IMR-90 (cell line): ENCODE measurements around the gene STMN3.

ENCODE experiments used
- BHLHE40 ChIP-seq: fragments of 150-350 bp; IDR thresholded peaks from 2 replicates; pipeline ENCODE4 v1.6.1; 2016; ENCODE audit warnings: mild to moderate bottlenecking, low read depth, low read length
- CEBPB ChIP-seq: IDR thresholded peaks from 2 replicates; pipeline ENCODE4 v1.6.1; 2012; ENCODE audit warnings: low read depth, low read length, improper control_type of control experiment
- FOS ChIP-seq: fragments of 150-350 bp; IDR thresholded peaks from 2 replicates; pipeline ENCODE4 v1.6.1; 2016; ENCODE audit warnings: low read depth, low read length
- MAFK ChIP-seq: IDR thresholded peaks from 2 replicates; pipeline ENCODE4 v1.6.1; 2012; ENCODE audit warnings: low read depth, low read length, improper control_type of control experiment
- MAZ ChIP-seq: IDR thresholded peaks from 2 replicates; pipeline ENCODE4 v1.6.1; 2012; ENCODE audit warnings: low read depth, mild to moderate bottlenecking, low read length, improper control_type of control experiment, moderate library complexity, borderline replicate concordance
- MXI1 ChIP-seq: IDR thresholded peaks from 2 replicates; pipeline ENCODE4 v1.6.1; 2012; ENCODE audit warnings: low read depth, mild to moderate bottlenecking, low read length, moderate library complexity, borderline replicate concordance
- NFE2L2 ChIP-seq: fragments of 150-350 bp; IDR thresholded peaks from 2 replicates; pipeline ENCODE4 v1.6.1; 2016; ENCODE audit warnings: low read depth, mild to moderate bottlenecking, low read length
- POLR2A ChIP-seq: IDR thresholded peaks from 2 replicates; pipeline ENCODE4 v1.6.1; 2012; ENCODE audit warnings: mild to moderate bottlenecking, low read depth, low read length
- RAD21 ChIP-seq: IDR thresholded peaks from 2 replicates; pipeline ENCODE4 v1.6.1; 2012; ENCODE audit warnings: low read length, improper control_type of control experiment
- RCOR1 ChIP-seq: IDR thresholded peaks from 2 replicates; pipeline ENCODE4 v1.6.1; 2012; ENCODE audit warnings: mild to moderate bottlenecking, low read length, improper control_type of control experiment; ENCODE audit not compliant: insufficient replicate concordance
- RFX5 ChIP-seq: IDR thresholded peaks from 2 replicates; pipeline ENCODE4 v1.8.0; 2012; ENCODE audit warnings: low read depth, mild to moderate bottlenecking, low read length, moderate library complexity
- SMC3 ChIP-seq: fragments of 150-350 bp; IDR thresholded peaks from 2 replicates; pipeline ENCODE4 v1.6.1; 2016; ENCODE audit warnings: low read depth, mild to moderate bottlenecking, antibody characterized with exemption, low read length, moderate library complexity
- TF ChIP-seq, protein P1 (sequence below): conservative IDR thresholded peaks from 2 replicates; pipeline ENCODE4 v1.5.1; 2012; ENCODE audit warnings: mild to moderate bottlenecking, low read depth, low read length, improper control_type of control experiment

DNA sequence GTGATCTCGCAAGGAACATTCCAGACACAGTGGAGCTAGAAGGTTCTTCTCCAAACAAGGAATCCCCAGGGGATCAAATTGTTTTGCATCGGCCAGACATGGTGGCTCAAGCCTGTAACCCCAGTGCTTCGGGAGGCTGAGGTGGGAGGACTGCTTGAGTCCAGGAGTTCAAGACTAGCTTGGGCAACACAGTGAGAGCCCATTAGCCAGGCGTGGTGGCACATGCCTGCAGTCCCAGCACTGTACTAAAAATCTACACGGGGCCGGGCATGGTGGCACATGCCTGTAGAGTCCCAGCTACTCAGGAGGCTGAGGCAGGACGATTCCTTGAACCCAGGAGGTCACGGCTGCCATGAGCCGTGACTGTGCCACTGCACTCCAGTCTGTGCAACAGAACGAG, 41.6 kb downstream of the STMN3 start:
- TF ChIP-seq, protein P1, sequence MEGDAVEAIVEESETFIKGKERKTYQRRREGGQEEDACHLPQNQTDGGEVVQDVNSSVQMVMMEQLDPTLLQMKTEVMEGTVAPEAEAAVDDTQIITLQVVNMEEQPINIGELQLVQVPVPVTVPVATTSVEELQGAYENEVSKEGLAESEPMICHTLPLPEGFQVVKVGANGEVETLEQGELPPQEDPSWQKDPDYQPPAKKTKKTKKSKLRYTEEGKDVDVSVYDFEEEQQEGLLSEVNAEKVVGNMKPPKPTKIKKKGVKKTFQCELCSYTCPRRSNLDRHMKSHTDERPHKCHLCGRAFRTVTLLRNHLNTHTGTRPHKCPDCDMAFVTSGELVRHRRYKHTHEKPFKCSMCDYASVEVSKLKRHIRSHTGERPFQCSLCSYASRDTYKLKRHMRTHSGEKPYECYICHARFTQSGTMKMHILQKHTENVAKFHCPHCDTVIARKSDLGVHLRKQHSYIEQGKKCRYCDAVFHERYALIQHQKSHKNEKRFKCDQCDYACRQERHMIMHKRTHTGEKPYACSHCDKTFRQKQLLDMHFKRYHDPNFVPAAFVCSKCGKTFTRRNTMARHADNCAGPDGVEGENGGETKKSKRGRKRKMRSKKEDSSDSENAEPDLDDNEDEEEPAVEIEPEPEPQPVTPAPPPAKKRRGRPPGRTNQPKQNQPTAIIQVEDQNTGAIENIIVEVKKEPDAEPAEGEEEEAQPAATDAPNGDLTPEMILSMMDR: no peak
- TF ChIP-seq RAD21 (no peak), RCOR1 (no peak), POLR2A (no peak), CEBPB (no peak), MXI1 (no peak), NFE2L2 (no peak), RFX5 (no peak), FOS (no peak), SMC3 (no peak), MAZ (no peak), MAFK (no peak), BHLHE40 (no peak)
